ENCODE data around the gene FRMD3.

FRMD3 gene

DNA sequence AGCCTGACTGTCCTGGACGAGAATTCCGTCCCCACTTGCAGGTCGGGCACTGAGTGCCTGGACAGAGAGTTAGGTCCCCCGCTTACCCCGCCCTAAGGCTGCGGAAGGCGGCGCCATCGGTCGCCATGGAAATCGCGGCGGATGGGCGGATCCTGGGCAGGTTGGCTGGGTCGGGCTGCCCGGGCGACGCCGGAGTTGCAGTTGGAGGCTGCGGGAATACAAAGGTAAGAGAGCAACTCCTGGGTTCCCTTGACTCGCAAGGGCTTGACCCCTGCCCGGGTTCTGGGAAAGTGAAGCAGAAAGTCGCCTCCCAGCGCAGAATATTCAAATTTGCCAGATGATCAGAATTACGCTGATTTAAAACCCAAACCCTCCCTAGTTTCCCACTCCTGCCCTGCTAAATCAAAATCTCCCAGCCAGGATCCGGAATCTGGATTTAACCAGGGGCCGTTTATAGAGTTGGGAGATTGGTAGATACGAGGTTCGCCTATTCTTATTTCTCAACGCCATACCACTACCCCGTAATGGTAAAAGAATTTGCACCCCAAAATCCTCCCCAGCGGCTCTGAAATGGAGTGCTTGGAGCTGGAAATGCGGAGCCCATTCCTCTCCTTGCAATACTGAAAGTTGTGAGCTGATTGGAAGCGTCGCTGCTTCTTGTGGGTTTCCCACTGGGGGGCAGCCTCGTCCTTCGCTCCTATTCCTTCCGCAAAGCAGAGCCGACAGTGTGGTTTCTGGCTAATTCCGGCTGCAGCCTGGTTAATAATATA, 318.9 kb downstream of the FRMD3 start:
- DNase-seq, result no peak

DNA sequence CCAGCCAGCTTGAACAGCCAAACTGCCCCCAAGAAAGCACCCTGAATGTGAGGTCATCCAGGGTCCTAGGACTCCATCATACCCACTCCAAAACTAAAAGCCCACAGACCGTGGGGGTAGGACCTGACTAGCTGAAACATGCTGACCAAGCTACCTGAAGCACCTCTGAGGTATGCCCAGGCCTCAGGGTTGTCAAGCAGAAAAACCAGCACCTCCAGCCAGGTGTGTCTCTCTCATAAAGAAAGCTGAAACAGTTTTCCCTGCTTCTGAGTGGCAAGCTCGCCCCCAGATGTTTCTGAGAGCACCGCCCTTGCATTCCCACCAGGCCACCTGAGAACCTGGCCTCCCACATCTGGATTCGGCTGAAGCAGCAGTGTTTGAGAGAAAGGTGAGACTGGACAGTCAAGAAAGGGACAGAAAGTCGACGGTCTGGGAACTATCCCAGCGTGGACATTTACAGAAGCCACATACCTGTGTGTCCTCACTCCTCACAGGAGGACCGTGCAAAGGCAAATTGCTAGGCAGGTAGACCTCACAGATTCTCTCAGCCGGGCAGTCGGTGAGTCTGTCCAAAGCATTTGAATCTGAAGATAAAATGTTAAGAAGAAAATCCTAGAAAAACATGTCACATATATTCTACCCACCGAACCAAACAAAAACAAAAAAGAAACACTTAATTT, 319.6 kb downstream of the FRMD3 start:
- DNase-seq, result no peak

DNA sequence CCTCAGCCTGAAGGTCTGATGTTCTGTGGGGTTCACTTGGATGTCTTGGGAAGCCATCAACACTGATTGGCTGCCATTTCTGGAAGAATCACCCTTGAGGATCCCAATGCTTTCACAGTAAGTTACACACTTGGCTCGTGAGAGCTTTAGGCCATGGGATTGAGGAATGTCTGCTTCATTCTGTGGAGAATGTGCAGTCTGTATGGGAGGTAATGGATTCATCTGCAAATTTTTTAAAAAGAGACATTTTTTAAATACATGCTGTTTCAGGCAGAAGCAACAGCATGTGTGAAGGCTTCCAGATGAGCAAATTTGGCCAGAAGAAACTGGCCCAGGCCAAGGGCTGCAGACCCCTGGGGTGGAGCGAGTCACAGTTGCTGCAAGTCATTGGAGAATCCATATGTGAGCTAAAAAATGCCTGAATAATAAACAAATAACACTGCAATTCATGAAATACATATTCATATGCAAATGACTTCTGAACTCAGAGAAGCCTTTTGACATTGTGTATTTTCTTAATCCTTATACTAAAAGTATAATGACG, 328.9 kb downstream of the FRMD3 start:
- DNase-seq, result no peak

DNA sequence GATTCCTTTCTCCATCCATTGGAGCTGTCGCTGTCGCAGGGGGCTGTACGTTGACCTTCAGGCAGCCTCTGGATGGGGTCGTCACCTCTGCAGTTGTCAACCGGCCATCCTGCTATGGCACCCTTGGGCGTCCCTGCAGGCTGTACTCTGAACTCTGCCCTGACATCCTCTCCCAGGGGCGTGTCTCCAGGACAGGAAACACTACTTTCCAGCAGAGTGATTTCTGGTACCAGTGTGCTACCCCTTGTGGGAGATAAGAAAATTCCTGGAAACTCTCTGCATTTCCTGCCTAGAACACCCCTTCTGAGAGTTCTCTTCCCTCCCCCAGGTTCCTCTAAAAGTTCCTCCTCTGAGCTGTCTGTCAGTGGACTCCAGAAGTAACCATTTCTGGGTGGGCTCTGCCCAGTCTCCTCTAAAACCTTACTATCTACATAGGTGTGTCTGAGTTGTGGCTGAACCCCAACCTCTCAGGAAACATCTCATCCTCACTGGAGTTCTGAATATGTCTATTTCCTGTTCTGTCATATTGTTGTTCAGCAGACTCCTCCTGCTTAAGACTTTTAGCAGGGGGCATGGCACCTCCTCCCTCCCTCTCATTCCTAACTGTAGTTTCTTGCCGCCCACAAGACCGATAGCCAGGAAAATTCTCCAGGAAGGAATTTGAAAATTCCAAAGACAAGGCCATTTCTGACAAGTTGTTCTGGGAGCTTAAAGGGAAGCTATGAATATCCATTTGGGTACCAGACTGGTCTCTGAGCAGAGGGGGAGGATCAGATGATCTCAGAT, 329.9 kb downstream of the FRMD3 start:
- DNase-seq, result no peak

GRCh38 chr9:83204047-83204446, 334.2 kb downstream of the FRMD3 start:
- no peak for DNase-seq

DNA sequence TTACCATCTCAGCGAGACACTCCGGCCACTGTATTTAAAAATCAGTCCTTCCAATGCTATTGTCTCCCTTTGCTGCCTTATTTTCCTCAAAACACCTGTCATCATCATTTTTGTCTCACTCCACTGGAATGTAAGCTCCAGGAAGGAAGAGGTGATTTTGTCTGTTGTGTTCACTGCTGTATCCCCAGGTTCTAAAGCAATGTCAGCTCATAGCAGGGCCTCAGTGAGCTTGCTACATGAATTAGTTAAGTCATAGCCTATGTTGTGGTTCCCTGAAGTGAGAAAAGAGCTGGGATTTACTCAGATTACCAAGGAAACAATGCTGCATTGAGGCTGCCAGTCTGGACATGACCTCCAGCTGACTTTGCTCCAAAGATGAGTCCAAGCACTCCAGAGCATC, 337.7 kb downstream of the FRMD3 start:
- DNase-seq, result no peak

GRCh38 chr9:83199832-83200231, 338.4 kb downstream of the FRMD3 start:
- DNase-seq, result no peak

GRCh38 chr9:83199240-83199639, 339.0 kb downstream of the FRMD3 start:
- DNase-seq, result no peak

- no peak for DNase-seq
Observed at GRCh38 chr9:83198371-83198770, 339.8 kb downstream of the FRMD3 start.

- no peak for DNase-seq
Observed at GRCh38 chr9:83197591-83197990, 340.6 kb downstream of the FRMD3 start.

GRCh38 chr9:83196946-83197345, 341.3 kb downstream of the FRMD3 start:
- DNase-seq, result no peak

Data from stimulated activated naive CD4-positive, alpha-beta T cell (primary cell).